NCI-H2107 (cell line): ENCODE results near the gene GAS7.

Source experiments
- DNase-seq: peaks from one replicate; lab custom pipeline; 2025; lab: John Stamatoyannopoulos, UW

Gene GAS7

GRCh38 chr17:9886141-9886930 is 312.1 kb downstream of the GAS7 start:
- DNase-seq = no peak

- DNase-seq = no peak
These were observed 315.0 kb downstream of the GAS7 start for GRCh38 chr17:9883451-9883850.

- DNase-seq = no peak
These were observed 317.8 kb downstream of the GAS7 start for GRCh38 chr17:9880582-9880999.

- DNase-seq = no peak
These were observed 319.4 kb downstream of the GAS7 start for GRCh38 chr17:9878786-9879525.

GRCh38 chr17:9878356-9878755 is 320.1 kb downstream of the GAS7 start:
- no peak for DNase-seq

- DNase-seq = no peak
These were observed 323.0 kb downstream of the GAS7 start for GRCh38 chr17:9875441-9875840.

GRCh38 chr17:9874722-9875121 is 323.7 kb downstream of the GAS7 start:
- no peak for DNase-seq

- DNase-seq = no peak
These were observed 325.6 kb downstream of the GAS7 start for GRCh38 chr17:9872852-9873251.

- no peak for DNase-seq
These were observed 329.9 kb downstream of the GAS7 start for GRCh38 chr17:9868552-9868951.

- DNase-seq = no peak
These were observed 332.8 kb downstream of the GAS7 start for GRCh38 chr17:9865586-9865985.

GRCh38 chr17:9862949-9863348 is 335.5 kb downstream of the GAS7 start:
- DNase-seq = no peak

- no peak for DNase-seq
These were observed 336.2 kb downstream of the GAS7 start for GRCh38 chr17:9862220-9862619.

GRCh38 chr17:9860851-9861250 is 337.6 kb downstream of the GAS7 start:
- no peak for DNase-seq
